ENCODE measurements around the gene PTDSS2.

Gene PTDSS2

DNA sequence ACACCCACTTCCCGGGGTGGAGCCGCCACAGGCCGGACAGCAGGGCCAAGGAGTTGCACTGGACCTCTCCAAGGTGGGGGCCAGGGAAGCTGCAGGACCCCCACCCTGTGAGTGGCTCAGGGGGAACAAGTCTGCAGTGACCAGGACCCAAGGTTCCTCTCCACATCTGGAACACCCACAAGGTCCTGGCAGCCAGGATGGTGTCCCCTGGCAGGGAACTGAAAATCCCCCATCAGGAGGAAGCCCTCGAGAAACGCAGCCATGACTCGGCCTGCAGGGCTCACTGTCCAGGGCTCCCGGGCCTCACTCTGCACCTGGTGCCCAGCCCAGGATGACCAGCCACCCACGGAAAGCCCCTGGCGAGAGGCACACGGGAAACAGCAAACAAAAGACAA lies 45.5 kb downstream of the PTDSS2 start:
- no peak for DNase-seq (ENCODE audit: low spot score)
- Histone ChIP-seq H3K27ac (no peak overlapping the region), H3K4me3 (no peak overlapping the region)
- TF ChIP-seq, protein P1, sequence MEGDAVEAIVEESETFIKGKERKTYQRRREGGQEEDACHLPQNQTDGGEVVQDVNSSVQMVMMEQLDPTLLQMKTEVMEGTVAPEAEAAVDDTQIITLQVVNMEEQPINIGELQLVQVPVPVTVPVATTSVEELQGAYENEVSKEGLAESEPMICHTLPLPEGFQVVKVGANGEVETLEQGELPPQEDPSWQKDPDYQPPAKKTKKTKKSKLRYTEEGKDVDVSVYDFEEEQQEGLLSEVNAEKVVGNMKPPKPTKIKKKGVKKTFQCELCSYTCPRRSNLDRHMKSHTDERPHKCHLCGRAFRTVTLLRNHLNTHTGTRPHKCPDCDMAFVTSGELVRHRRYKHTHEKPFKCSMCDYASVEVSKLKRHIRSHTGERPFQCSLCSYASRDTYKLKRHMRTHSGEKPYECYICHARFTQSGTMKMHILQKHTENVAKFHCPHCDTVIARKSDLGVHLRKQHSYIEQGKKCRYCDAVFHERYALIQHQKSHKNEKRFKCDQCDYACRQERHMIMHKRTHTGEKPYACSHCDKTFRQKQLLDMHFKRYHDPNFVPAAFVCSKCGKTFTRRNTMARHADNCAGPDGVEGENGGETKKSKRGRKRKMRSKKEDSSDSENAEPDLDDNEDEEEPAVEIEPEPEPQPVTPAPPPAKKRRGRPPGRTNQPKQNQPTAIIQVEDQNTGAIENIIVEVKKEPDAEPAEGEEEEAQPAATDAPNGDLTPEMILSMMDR (IDR thresholded peaks at IDR 0.05) = no peak

DNA sequence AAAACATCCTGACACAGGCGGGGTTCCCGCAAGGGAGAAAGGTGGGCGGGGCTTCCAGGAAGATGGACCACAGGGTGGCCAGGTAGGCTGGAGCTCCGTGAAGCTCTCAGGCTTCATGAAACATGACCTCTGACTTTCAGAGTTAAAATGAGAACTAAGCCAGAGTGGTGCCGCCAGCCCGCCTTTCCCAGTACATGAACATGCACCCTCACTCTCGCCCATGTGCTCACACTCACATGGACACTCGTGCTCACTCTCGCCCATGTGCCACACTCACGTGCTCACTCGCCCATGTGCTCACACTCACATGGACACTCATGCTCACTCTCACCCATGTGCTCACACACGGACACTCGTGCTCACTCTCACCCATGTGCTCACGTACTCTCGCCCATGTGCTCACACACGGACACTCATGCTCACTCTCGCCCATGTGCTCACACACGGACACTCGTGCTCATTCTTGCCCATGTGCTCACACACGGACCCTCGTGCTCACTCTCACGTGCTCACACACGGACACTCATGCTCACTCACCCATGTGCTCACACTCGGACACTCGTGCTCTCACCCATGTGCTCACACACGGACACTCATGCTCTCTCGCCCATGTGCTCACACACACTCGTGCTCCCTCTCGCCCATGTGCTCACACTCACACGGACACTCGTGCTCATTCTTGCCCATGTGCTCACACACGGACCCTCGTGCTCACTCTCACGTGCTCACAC lies 46.9 kb downstream of the PTDSS2 start:
- no peak overlapping the region for H3K4me3 ChIP-seq
- no peak for DNase-seq (ENCODE audit: low spot score)
- H3K27ac ChIP-seq = no peak overlapping the region
- TF ChIP-seq, protein P1 (IDR thresholded peaks at IDR 0.05) = no peak

DNA sequence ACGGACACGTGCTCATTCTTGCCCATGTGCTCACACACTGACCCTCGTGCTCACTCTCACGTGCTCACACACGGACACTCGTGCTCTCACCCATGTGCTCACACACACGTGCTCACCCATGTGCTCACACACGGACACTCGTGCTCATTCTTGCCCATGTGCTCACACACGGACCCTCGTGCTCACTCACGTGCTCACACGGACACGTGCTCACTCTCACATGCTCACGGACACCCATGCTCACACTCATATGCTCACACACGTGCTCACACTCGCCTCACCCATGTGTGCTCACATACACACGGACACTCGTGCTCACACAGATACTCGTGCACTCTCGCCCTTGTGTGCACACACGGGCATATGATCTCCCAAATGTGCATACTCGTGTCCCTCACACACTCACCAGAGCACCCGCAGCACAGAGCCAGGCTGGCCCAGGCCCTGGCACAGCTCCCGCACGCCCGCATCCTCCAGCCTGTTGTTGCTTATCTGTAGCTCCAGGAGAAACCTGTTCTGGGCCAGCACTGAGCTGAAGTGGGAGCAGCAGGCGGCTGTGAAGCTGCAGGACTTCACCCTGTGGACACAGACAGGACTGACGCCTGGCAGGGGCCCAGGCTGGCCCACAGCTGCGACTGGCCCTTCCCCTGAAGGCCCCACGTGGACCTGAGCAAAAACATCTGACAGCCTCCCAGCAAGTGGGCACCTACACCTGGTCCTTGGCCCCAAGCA lies 47.7 kb downstream of the PTDSS2 start:
- TF ChIP-seq, protein P1 (IDR thresholded peaks at IDR 0.05) = no peak
- DNase-seq (ENCODE audit: low spot score) = no peak
- no peak overlapping the region for H3K4me3 ChIP-seq
- H3K27ac ChIP-seq = no peak overlapping the region

DNA sequence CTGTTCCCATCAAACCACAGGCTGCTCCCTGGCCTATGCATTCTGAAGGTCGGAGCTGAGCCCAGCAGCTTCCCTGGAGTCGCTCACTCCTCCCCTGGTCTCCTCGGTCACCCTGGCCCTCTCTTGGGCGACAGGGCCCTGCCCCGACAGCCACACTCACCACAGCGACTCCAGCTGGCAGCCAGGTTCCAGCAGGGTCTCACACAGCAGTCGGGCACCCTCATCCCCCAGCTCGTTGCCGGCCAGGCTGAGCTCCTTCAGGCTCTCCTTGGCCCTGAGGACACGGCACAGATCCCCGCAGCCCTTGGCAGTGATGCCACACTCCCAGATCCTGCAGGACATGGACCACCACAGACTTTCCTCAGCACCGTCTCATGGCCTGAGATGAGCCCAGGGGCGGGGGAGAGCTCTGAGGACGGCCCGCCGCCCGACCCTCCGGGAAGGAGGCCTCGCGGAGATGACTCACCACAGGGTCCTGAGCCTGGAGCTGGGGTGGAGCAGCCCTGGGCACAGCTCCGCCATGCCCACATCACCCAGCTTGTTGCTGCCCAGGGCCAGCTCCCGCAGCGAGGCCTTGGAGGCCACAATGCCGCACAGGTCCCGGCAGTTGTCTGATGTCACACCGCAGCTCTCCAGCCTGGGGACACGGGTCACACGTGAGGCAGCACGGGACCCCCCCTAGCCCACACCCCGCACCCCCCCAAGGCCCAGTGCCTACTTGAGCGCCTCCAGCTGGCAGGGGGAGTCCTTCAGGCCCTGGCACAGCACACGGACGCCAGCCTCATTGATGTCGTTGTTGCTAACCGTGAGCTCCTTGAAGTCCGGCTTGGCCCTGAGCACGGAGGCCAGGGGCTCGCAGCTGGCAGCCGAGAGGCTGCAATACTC lies 48.5 kb downstream of the PTDSS2 start:
- TF ChIP-seq, protein P1 (IDR thresholded peaks at IDR 0.05) = no peak
- Histone ChIP-seq H3K27ac (no peak overlapping the region), H3K4me3 (no peak overlapping the region)
- no peak for DNase-seq (ENCODE audit: low spot score)

DNA sequence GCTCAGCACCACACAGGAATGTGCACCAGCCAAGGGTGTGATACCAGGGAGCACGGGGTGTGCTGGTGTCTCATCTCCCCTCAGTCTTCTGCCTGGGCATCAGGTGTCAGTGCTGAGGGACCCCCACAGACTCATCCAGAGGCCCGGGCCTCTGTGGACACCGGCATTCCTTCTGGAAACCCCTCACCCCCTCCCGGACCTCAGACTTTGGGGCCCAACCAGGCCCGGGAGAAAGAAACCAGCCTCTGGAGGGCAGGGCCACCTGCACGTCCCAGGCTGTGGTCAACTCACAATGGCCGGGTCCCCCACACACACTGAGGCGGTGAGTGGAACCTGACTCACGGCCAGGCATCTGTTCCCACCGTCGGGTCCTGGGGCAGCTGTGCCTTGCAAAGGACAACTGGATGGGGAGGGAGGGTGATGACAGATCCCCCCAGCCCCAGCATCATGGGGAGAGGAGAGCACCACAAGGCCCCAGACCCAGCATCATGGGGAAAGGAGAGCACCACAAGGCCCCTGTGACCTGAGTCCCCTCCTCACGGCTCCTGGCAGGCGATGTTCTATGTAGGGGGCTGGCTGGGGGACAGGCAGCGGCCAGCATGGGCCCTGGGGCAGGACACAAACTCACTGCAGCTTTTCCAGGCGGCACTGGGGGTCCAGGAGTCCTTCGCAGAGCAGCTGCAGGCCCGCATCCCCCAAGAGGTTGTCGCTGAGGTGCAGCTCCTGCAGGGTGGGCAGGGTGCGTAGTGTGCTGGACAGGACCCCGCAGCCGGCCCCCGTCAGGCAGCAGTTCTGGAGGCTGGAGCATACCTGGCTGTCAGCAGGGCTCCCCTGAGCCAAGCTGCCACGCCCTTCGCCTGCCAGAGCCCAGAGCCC lies 49.4 kb downstream of the PTDSS2 start:
- TF ChIP-seq, protein P1 (IDR thresholded peaks at IDR 0.05) = no peak
- no peak overlapping the region for H3K4me3 ChIP-seq
- H3K27ac ChIP-seq = no peak overlapping the region
- DNase-seq (ENCODE audit: low spot score) = no peak

DNA sequence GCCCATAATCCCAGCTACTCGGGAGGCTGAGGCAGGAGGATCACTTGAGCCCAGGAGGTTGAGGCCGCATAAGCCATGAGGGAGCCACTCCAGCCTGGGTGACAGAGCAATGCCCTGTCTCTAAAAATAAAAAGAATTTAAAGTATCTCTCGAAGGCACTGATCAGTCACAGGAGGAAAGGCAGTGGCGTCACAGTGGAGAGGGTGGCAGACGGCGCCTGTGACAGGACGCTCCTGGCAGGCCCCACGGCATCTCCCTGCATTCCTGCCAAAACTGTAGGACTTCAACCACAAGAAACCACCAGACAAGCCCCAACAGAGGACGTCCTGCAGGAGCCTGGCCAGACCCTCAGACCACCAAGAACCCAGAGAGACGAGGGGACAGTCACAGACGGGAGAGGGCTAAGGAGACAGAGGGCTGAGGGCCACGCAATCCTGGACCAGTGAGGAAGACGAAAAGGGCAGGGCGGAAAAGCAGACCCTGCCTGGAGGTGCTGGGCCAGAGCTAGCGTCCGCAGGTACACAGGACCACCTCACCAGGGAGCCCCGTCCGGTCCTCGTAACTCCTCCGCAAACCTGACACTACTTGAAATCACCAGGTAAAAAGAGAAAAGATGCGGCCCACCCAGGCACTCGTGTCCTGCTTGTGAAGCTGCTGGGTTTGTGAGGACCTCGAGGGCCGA lies 51.1 kb downstream of the PTDSS2 start:
- no peak overlapping the region for H3K4me3 ChIP-seq
- TF ChIP-seq, protein P1 (IDR thresholded peaks at IDR 0.05) = no peak
- DNase-seq (ENCODE audit: low spot score) = peak; percentile 70
- H3K27ac ChIP-seq = no peak overlapping the region

Measured in coronary artery (tissue), 2 donors.